ENCODE data around the gene MTHFD1L. TPM values are rescaled to one million over a fixed set of nuclear protein-coding genes. Genes with fewer than 3 reads are reported as not detected.

MTHFD1L gene
- total and polyA plus RNA-seq, 2 of the 8 experiments (the other 6 are each of a cell fraction or from before 2014, with no cell fraction given), result 29.2 to 105 TPM

GRCh38 chr6:150890346-150890745 is 24.8 kb downstream of the MTHFD1L start (continued):
- no peak for TF ChIP-seq CTCF (IDR thresholded peaks at IDR 0.05; ENCODE audit: control extremely low read depth in 1 of 3, insufficient read depth in 1 of 3, low read depth in 1 of 3, low read length in 3 of 3)
- no peak for TF ChIP-seq MAFK (IDR thresholded peaks at IDR 0.05; ENCODE audit: low read depth, low read length)
- TF ChIP-seq SUZ12 (IDR thresholded peaks at IDR 0.05; ENCODE audit: low read length), result no peak
- TF ChIP-seq KDM4A (IDR thresholded peaks at IDR 0.05; ENCODE audit: low read depth, low read length, severe bottlenecking), result no peak
- no peak for TF ChIP-seq PHF8 (conservative IDR thresholded peaks at IDR 0.05; ENCODE audit: low read depth, low read length)

Data from H1 (cell line).